Fibroblast of the aortic adventitia (primary cell): ENCODE results near the gene ZNF423. TPM values are rescaled to one million over a fixed set of nuclear protein-coding genes. Genes with fewer than 3 reads are reported as not detected.

Experiments used
- DNase-seq: peaks from one replicate; pipeline ENCODE4 v3.0.0-alpha.2; 2010; ENCODE audit warnings: low read depth
- H3K4me3 ChIP-seq: 2 replicates; pipeline ENCODE4 v1.5.1; 2011; ENCODE audit warnings: low read depth, mild to moderate bottlenecking, control low read depth, low read length, moderate library complexity
- total RNA-seq: library from RNA; depleted of rRNA; stranded (reverse); fragments of >200 nt; gene quantifications from 2 replicates; pipeline ENCODE4 v1.2.3, GENCODE V29; 2012; ENCODE audit warnings: low replicate concordance
- TF ChIP-seq, protein P1 (sequence below): IDR thresholded peaks from 2 replicates; pipeline ENCODE4 v1.5.1; 2011; ENCODE audit warnings: mild to moderate bottlenecking, low read length, control low read depth, inconsistent platforms; ENCODE audit not compliant: insufficient read depth

The ZNF423 gene
- total RNA-seq, 1 donor = 13.5 TPM

- TF ChIP-seq, protein P1, sequence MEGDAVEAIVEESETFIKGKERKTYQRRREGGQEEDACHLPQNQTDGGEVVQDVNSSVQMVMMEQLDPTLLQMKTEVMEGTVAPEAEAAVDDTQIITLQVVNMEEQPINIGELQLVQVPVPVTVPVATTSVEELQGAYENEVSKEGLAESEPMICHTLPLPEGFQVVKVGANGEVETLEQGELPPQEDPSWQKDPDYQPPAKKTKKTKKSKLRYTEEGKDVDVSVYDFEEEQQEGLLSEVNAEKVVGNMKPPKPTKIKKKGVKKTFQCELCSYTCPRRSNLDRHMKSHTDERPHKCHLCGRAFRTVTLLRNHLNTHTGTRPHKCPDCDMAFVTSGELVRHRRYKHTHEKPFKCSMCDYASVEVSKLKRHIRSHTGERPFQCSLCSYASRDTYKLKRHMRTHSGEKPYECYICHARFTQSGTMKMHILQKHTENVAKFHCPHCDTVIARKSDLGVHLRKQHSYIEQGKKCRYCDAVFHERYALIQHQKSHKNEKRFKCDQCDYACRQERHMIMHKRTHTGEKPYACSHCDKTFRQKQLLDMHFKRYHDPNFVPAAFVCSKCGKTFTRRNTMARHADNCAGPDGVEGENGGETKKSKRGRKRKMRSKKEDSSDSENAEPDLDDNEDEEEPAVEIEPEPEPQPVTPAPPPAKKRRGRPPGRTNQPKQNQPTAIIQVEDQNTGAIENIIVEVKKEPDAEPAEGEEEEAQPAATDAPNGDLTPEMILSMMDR = no peak
- DNase-seq = no peak
- H3K4me3 ChIP-seq = no peak overlapping the region
Observed at GRCh38 chr16:49483251-49483650, 372.7 kb downstream of the ZNF423 start.

GRCh38 chr16:49482690-49483089, 373.2 kb downstream of the ZNF423 start:
- TF ChIP-seq, protein P1 = no peak
- DNase-seq = no peak
- H3K4me3 ChIP-seq = no peak overlapping the region

- no peak overlapping the region for H3K4me3 ChIP-seq
- no peak for DNase-seq
- TF ChIP-seq, protein P1 = no peak
Observed at GRCh38 chr16:49478616-49479015, 377.3 kb downstream of the ZNF423 start.

GRCh38 chr16:49478107-49478506, 377.8 kb downstream of the ZNF423 start:
- DNase-seq = no peak
- TF ChIP-seq, protein P1 = no peak
- no peak overlapping the region for H3K4me3 ChIP-seq

DNA sequence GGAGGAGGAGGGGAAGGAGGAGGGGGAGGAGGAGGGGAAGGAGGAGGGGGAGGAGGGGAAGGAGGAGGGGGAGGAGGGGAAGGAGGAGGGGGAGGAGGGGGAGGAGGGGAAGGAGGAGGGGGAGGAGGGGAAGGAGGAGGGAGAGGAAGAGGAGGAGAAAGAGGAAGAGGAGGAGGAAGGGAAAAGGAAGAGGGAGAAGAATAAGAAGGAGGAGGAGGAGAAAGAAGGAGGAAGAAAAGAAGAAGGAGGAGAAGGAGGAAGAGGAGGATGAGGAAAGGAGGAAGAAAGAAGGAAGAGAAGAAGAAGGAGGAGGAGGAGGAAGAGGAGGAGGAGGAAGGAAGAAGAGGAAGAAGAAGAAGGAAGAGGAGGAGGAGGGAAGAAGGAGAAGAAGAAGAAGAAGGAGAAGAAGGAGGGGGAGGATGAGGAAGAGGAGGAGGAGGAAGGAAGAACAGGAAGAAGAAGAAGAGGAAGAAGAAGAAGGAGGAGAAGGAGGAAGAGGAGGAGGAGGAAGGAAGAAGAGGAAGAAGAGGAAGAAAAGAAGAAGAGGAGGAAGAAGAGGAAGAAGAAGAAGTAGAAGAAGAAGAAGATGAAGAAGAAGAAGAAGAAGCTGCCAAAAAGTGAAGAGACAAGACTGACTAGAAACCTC, 378.5 kb downstream of the ZNF423 start:
- no peak for DNase-seq
- H3K4me3 ChIP-seq = no peak overlapping the region
- TF ChIP-seq, protein P1 = no peak

DNA sequence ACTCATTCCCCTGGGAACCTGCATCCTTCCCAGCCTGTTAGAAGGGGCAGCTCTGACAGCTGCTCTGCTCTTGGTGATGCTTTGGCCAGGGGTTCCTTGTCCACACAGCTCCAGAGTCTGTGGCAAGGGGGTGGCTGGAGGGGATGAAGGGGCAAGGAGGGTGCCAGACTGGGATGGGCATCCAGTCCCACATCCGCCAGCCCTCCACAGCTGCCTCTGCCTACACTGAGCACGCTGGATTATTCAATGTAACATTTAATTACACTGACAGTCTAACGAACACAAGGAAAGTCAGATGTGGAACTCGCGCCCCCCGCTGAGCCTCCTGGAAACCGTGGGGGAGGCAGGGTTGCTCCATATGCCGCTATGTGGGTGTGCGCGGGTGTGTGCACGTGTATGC, 381.2 kb downstream of the ZNF423 start:
- TF ChIP-seq, protein P1 = no peak
- no peak overlapping the region for H3K4me3 ChIP-seq
- DNase-seq = no peak

- TF ChIP-seq, protein P1 = no peak
- no peak for DNase-seq
- H3K4me3 ChIP-seq = no peak overlapping the region
Observed at GRCh38 chr16:49473773-49474172, 382.1 kb downstream of the ZNF423 start.
